Ishikawa (cell line): ENCODE results near the gene TNS3.

Experiments used
- CEBPB ChIP-seq: IDR thresholded peaks from 2 replicates; pipeline ENCODE4 v1.6.1; 2012
- CREB1 ChIP-seq: IDR thresholded peaks from 2 replicates; pipeline ENCODE4 v1.6.1; 2012; ENCODE audit warnings: low read depth
- EGR1 ChIP-seq: IDR thresholded peaks from 2 replicates; pipeline ENCODE4 v1.6.1; 2012
- EP300 ChIP-seq: IDR thresholded peaks from 2 replicates; pipeline ENCODE4 v1.6.1; 2012; ENCODE audit warnings: borderline replicate concordance
- FOXM1 ChIP-seq: IDR thresholded peaks from 2 replicates; pipeline ENCODE4 v1.6.1; 2012; ENCODE audit warnings: low read depth, borderline replicate concordance
- MAX ChIP-seq: IDR thresholded peaks from 2 replicates; pipeline ENCODE4 v1.6.1; 2012
- NFIC ChIP-seq: IDR thresholded peaks from 2 replicates; pipeline ENCODE4 v1.6.1; 2012
- RAD21 ChIP-seq: IDR thresholded peaks from 2 replicates; pipeline ENCODE4 v1.6.1; 2012; ENCODE audit warnings: low read depth
- REST ChIP-seq: IDR thresholded peaks from 2 replicates; pipeline ENCODE4 v1.6.1; 2012; ENCODE audit warnings: low read depth, mild to moderate bottlenecking
- TAF1 ChIP-seq: IDR thresholded peaks from 2 replicates; pipeline ENCODE4 v1.6.1; 2012; ENCODE audit warnings: low read depth, mild to moderate bottlenecking
- TEAD4 ChIP-seq: IDR thresholded peaks from 2 replicates; pipeline ENCODE4 v1.6.1; 2012
- YY1 ChIP-seq: IDR thresholded peaks from 2 replicates; pipeline ENCODE4 v1.6.1; 2012; ENCODE audit warnings: low read depth
- ZBTB7A ChIP-seq: IDR thresholded peaks from 2 replicates; pipeline ENCODE4 v1.6.1; 2012; ENCODE audit warnings: low read depth
- TF ChIP-seq, protein P1 (sequence below): IDR thresholded peaks from 2 replicates; pipeline ENCODE4 v1.6.1; 2012

- TF ChIP-seq CEBPB (no peak), RAD21 (no peak), EGR1 (no peak), TAF1 (no peak), YY1 (no peak), MAX (no peak), CREB1 (no peak), TEAD4 (no peak), EP300 (no peak), FOXM1 (no peak), REST (no peak), NFIC (no peak), ZBTB7A (no peak)
- TF ChIP-seq, protein P1, sequence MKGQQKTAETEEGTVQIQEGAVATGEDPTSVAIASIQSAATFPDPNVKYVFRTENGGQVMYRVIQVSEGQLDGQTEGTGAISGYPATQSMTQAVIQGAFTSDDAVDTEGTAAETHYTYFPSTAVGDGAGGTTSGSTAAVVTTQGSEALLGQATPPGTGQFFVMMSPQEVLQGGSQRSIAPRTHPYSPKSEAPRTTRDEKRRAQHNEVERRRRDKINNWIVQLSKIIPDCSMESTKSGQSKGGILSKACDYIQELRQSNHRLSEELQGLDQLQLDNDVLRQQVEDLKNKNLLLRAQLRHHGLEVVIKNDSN, result no peak
Measured at GRCh38 chr7:47550788-47551470, 31.0 kb downstream of the TNS3 start.
